Spleen (tissue), 11 donors: Measurements from ENCODE around the gene CD79A. TPM values are rescaled to one million over a fixed set of nuclear protein-coding genes. Genes with fewer than 3 reads are reported as not detected.

Source experiments
- DNase-seq: peaks from one replicate; pipeline ENCODE4 v3.0.0-alpha.2; 2020
- H3K27ac ChIP-seq, 8 donors: fragments of 200-600 bp; sonication (generic) in 7 of 8; 1 replicate in 4 of 8; 2 replicates in 4 of 8; pipeline versions ENCODE4 v1.5.0 to v1.8.0; 2016 to 2021; ENCODE audit warnings: inconsistent platforms in 4 of 8, mild to moderate bottlenecking in 4 of 8, moderate library complexity in 1 of 8
- H3K27me3 ChIP-seq, 7 donors: fragments of 200-600 bp; sonication (generic) in 6 of 7; replicated peaks in 1 of 7; 1 replicate in 4 of 7; 2 replicates in 3 of 7; pipeline versions ENCODE4 v1.5.0 to v1.8.0; 2016 to 2021; ENCODE audit warnings: inconsistent platforms in 3 of 7, mild to moderate bottlenecking in 1 of 7
- H3K36me3 ChIP-seq, 6 donors: fragments of 200-600 bp; sonication (generic) in 5 of 6; 1 replicate in 4 of 6; 2 replicates in 2 of 6; pipeline versions ENCODE4 v1.5.0 to v1.8.0; 2016 to 2021; ENCODE audit warnings: inconsistent platforms in 2 of 6
- H3K4me1 ChIP-seq, 6 donors: fragments of 200-600 bp; sonication (generic) in 5 of 6; 1 replicate in 3 of 6; 2 replicates in 3 of 6; pipeline versions ENCODE4 v1.5.0 to v1.8.0; 2016 to 2021; ENCODE audit warnings: inconsistent platforms in 3 of 6
- H3K4me3 ChIP-seq, 8 donors: fragments of 200-600 bp; sonication (generic) in 7 of 8; 1 replicate in 4 of 8; 2 replicates in 4 of 8; pipeline versions ENCODE4 v1.5.0 to v1.8.0; 2016 to 2021; ENCODE audit warnings: inconsistent platforms in 4 of 8, mild to moderate bottlenecking in 4 of 8, moderate library complexity in 2 of 8
- H3K9me3 ChIP-seq, 8 donors: fragments of 200-600 bp; sonication (generic) in 7 of 8; 1 replicate in 4 of 8; 2 replicates in 4 of 8; pipeline versions ENCODE4 v1.5.0 to v1.8.0; 2016 to 2021; ENCODE audit warnings: inconsistent platforms in 4 of 8
- POLR2A ChIP-seq, 3 donors: fragments of 450-650 bp; IDR thresholded peaks; one replicate each; pipeline ENCODE4 v1.5.1; 2017; ENCODE audit warnings: antibody characterized with exemption in 3 of 3, mild to moderate bottlenecking in 1 of 3
- POLR2AphosphoS5 ChIP-seq, 3 donors: sonication (generic); formaldehyde crosslinking; IDR thresholded peaks; one replicate each; pipeline ENCODE4 v1.5.1; 2017; ENCODE audit warnings: antibody characterized with exemption in 3 of 3
- WGBS, 5 donors: extraction: QIAGEN DNeasy Blood & Tissue Kit in 3 of 5; methylation state at CpG; one replicate each; pipeline versions ENCODE4 v1.1.5 to v1.1.7; 2013 to 2018; 5-methylcytosine and 5-hydroxymethylcytosine counted together
- intact Hi-C: fragments of 100-400 bp; cut with DNase I; formaldehyde crosslinking; loops from one replicate; pipeline ENCODE4 v1.15.0; 2023; ENCODE audit warnings: low total_unique reads
- polyA plus RNA-seq, 3 donors: library from polyadenylated mRNA; stranded (reverse); fragments of 200-250 nt; gene quantifications; one replicate each; pipeline ENCODE4 v1.2.1, GENCODE V29; 2013
- total RNA-seq, 7 donors: library from RNA; depleted of rRNA in 3 of 7; stranded (reverse); fragments of >200 nt in 3 of 7; fragmentation: NEBNext Ultra II Directional in 4 of 7; extraction: Animal tissue kit (Norgen Biotek cat#: 25700) in 4 of 7; gene quantifications; one replicate each; pipeline versions ENCODE4 v1.1.0 to v1.2.1, GENCODE V29; 2016 to 2021
- TF ChIP-seq, protein P1 (sequence below), 11 experiments: fragments of 200-600 bp in 7 of 11; fragments of 450-650 bp in 4 of 11; sonication (generic) in 4 of 11; IDR thresholded peaks in 8 of 11; conservative IDR thresholded peaks in 3 of 11; 1 replicate in 7 of 11; 2 replicates in 4 of 11; pipeline versions ENCODE4 v1.4.0 to v1.8.0; 2016 to 2021; ENCODE audit warnings: antibody characterized with exemption in 11 of 11, inconsistent platforms in 4 of 11, mild to moderate bottlenecking in 1 of 11
- donor health status: healthy with polysubstance abuse.
- donor health status: DM: no; HTN: no; CAD: no; lungs with moderate emphysema.
- donor health status: DM: no; HTN: no; CAD: no.
- donor health status: Bipolar disorder and iron deficiency.
- donor health status: healthy.
- donor health status: DM: no; HTN: no; CAD: no.
- donor health status: DM: yes; HTN: yes; CAD: no.

CD79A gene
- total and polyA plus RNA-seq, 10 donors = 222 to 1,033 (median 311) TPM

DNA sequence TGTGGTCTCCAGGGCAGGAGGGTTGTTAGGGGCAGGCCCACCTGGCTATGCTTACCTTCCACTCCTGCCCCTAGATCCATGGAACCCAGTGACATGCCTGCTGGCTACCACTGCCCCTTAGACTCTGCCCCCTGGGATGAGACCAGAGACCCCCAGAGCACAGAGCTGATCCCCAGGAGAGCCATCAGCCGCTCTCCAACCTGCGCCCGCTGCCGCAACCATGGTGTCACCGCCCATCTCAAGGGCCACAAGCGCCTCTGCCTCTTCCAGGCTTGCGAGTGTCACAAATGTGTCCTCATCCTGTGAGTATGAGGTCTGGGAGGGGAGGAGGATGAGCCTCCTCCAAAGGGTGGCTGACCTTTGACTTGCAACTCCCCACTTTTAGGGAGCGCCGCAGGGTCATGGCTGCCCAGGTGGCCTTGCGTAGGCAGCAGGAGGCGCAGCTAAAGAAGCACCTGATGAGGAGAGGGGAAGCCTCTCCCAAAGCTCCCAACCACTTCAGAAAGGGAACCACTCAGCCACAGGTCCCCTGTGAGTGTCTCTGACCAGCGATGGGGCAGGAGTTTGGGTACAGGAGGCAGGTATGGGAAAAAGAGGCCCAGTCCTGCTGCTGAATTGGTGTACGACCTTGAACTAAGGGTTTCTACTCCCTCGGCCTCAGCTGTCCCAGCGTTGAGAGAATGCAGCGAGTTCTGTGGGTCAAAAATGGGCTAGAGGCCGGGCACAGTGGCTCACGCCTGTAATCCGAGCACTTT lies 29.6 kb upstream of the CD79A start:
- H3K9me3 ChIP-seq = peaks cover 0 to 3% (median 0%) of the 10 kb centered on the region in 8 donors
- no peak overlapping the region for H3K27ac ChIP-seq
- intact Hi-C loops = no loop called here
- H3K4me3 ChIP-seq = no peak overlapping the region
- WGBS, 5 donors = 89 to 93% (median 90%) methylated on average over 15 to 19 of the region's 19 CpGs
- peaks cover 0 to 8% (median 0%) of the 10 kb centered on the region in 7 donors for H3K27me3 ChIP-seq
- H3K4me1 ChIP-seq = no peaks in the 10 kb centered on the region
- TF ChIP-seq, protein P1, sequence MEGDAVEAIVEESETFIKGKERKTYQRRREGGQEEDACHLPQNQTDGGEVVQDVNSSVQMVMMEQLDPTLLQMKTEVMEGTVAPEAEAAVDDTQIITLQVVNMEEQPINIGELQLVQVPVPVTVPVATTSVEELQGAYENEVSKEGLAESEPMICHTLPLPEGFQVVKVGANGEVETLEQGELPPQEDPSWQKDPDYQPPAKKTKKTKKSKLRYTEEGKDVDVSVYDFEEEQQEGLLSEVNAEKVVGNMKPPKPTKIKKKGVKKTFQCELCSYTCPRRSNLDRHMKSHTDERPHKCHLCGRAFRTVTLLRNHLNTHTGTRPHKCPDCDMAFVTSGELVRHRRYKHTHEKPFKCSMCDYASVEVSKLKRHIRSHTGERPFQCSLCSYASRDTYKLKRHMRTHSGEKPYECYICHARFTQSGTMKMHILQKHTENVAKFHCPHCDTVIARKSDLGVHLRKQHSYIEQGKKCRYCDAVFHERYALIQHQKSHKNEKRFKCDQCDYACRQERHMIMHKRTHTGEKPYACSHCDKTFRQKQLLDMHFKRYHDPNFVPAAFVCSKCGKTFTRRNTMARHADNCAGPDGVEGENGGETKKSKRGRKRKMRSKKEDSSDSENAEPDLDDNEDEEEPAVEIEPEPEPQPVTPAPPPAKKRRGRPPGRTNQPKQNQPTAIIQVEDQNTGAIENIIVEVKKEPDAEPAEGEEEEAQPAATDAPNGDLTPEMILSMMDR (IDR thresholded peaks at IDR 0.05 in 8 of 11, conservative IDR thresholded peaks at IDR 0.05 in 3 of 11) = no peak
- TF ChIP-seq POLR2A (IDR thresholded peaks at IDR 0.05) (no peak), POLR2AphosphoS5 (IDR thresholded peaks at IDR 0.05) (no peak)
- no peaks in the 10 kb centered on the region for H3K36me3 ChIP-seq
- DNase-seq = no peak

DNA sequence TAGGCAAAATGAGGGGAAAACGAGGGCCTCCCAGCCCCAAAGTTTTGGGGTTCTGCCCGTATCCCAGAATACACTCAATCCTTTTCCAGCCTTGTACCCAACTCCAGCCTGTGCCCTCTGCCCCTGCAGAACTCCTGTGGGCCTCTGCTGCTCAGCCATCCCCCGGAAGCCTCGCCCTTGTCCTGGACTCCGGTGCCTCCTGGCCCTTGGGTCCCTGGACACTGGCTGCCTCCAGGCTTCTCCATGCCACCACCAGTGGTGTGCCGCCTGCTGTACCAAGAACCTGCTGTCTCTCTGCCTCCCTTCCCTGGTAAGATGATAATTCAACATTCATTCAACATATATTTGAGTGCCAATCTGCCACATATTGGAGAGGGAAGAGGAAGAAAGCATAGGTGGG lies 28.4 kb upstream of the CD79A start:
- H3K27me3 ChIP-seq = peaks cover 0 to 7% (median 0%) of the 10 kb centered on the region in 7 donors
- no peak overlapping the region for H3K4me3 ChIP-seq
- no peak for DNase-seq
- peaks cover 0 to 3% (median 0%) of the 10 kb centered on the region in 8 donors for H3K9me3 ChIP-seq
- no peak for TF ChIP-seq POLR2AphosphoS5 (IDR thresholded peaks at IDR 0.05)
- TF ChIP-seq, protein P1 (IDR thresholded peaks at IDR 0.05 in 8 of 11, conservative IDR thresholded peaks at IDR 0.05 in 3 of 11) = no peak
- H3K4me1 ChIP-seq = no peaks in the 10 kb centered on the region
- no peak overlapping the region for H3K27ac ChIP-seq
- no peaks in the 10 kb centered on the region for H3K36me3 ChIP-seq
- intact Hi-C loops = no loop called here
- WGBS, 5 donors = 80 to 89% (median 83%) methylated on average over 6 of the region's 6 CpGs

DNA sequence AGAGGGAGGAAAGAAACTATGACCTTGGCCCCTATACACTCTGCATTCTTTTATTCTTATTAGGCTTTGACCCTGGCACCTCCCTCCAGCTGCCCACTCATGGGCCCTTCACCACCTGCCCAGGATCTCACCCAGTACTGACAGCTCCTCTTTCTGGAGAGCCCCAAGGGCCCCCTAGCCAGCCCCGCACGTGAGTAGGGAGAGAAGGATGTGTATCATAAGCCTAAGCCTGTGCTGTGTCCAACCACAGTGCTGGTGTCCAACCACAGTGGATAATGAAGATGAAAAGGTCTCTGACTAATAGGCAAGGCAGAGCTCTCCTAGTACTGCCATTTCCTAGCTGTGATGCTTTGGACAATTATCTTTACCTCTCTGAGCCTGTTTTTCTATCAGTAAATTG lies 28.0 kb upstream of the CD79A start:
- Histone ChIP-seq H3K27me3 (peaks cover 0 to 7% (median 0%) of the 10 kb centered on the region in 7 donors), H3K9me3 (peaks cover 0 to 3% (median 0%) of the 10 kb centered on the region in 8 donors), H3K4me1 (no peaks in the 10 kb centered on the region), H3K4me3 (no peak overlapping the region), H3K36me3 (no peaks in the 10 kb centered on the region), H3K27ac (no peak overlapping the region)
- DNase-seq = no peak
- intact Hi-C loops = no loop called here
- TF ChIP-seq POLR2AphosphoS5 (IDR thresholded peaks at IDR 0.05) (no peak), POLR2A (IDR thresholded peaks at IDR 0.05) (no peak)
- TF ChIP-seq, protein P1 (IDR thresholded peaks at IDR 0.05 in 8 of 11, conservative IDR thresholded peaks at IDR 0.05 in 3 of 11) = no peak
- WGBS, 5 donors = 63 to 77% (median 73%) methylated on average over 2 of the region's 2 CpGs

DNA sequence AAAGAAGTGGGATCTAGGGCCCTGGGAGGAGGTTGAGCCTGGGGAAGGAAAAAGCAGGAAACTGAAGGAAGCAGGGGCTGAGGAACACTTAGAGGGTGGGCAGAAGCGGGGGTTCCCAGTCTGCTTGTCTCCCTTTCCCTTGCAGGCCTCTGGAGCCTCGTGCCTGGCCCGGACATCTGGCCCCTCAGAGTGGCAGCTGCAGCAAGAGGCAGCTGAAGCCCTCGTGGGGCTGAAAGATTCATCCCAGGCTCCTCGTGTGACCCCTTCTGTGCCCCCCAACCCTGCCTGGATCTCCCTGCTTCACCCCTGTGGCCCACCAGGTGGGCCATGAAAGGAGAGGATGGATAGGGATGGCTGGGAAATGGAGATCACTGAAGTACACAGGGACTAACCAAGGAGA lies 26.7 kb upstream of the CD79A start:
- no peak for DNase-seq
- no peaks in the 10 kb centered on the region for H3K9me3 ChIP-seq
- no peaks in the 10 kb centered on the region for H3K36me3 ChIP-seq
- H3K4me3 ChIP-seq = no peak overlapping the region
- TF ChIP-seq POLR2A (IDR thresholded peaks at IDR 0.05) (no peak), POLR2AphosphoS5 (IDR thresholded peaks at IDR 0.05) (no peak)
- TF ChIP-seq, protein P1 (IDR thresholded peaks at IDR 0.05 in 8 of 11, conservative IDR thresholded peaks at IDR 0.05 in 3 of 11) = no peak
- H3K4me1 ChIP-seq = no peaks in the 10 kb centered on the region
- no peak overlapping the region for H3K27ac ChIP-seq
- intact Hi-C loops = no loop called here
- H3K27me3 ChIP-seq = peaks cover 0 to 7% (median 0%) of the 10 kb centered on the region in 7 donors
- WGBS, 5 donors = 67 to 81% (median 73%) methylated on average over 5 of the region's 5 CpGs
